Gastroesophageal sphincter (tissue), 3 donors: ENCODE measurements around the gene FGFR3.

ENCODE experiments used
- EP300 ChIP-seq: sonication (generic); formaldehyde crosslinking; IDR thresholded peaks from one replicate; pipeline ENCODE4 v1.6.1; 2017; ENCODE audit warnings: antibody characterized with exemption, mild to moderate bottlenecking
- POLR2A ChIP-seq, 2 donors: fragments of 450-650 bp; IDR thresholded peaks; one replicate each; pipeline ENCODE4 v1.6.1; 2017; ENCODE audit warnings: antibody characterized with exemption in 2 of 2, mild to moderate bottlenecking in 2 of 2, moderate library complexity in 1 of 2
- POLR2AphosphoS5 ChIP-seq: sonication (generic); formaldehyde crosslinking; IDR thresholded peaks from one replicate; pipeline ENCODE4 v1.6.1; 2017; ENCODE audit warnings: antibody characterized with exemption
- TF ChIP-seq, protein P1 (sequence below), 4 experiments: fragments of 200-600 bp in 2 of 4; fragments of 450-650 bp in 2 of 4; sonication (generic) in 1 of 4; IDR thresholded peaks; one replicate each; pipeline ENCODE4 v1.5.1; 2017 to 2019; ENCODE audit warnings: antibody characterized with exemption in 4 of 4, mild to moderate bottlenecking in 2 of 4, moderate library complexity in 2 of 4

DNA sequence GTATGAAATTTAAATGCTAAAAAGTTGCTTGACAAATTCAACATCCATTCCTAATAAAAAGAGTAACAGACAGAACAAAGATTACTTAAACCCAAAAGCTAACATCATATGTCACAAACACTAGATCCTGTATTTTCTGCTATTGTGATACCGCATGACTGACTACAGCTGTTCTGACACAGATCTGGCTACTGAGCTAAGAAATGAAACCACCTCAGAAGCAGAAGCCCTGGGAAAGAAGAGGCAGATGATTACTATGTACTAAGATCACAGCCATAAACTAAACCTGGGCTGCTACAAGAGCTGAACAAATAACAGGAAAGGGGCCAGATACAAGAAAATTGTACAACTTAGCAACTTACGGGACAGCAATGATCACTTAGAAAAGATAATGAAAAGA lies 53.5 kb downstream of the FGFR3 start:
- TF ChIP-seq, protein P1, sequence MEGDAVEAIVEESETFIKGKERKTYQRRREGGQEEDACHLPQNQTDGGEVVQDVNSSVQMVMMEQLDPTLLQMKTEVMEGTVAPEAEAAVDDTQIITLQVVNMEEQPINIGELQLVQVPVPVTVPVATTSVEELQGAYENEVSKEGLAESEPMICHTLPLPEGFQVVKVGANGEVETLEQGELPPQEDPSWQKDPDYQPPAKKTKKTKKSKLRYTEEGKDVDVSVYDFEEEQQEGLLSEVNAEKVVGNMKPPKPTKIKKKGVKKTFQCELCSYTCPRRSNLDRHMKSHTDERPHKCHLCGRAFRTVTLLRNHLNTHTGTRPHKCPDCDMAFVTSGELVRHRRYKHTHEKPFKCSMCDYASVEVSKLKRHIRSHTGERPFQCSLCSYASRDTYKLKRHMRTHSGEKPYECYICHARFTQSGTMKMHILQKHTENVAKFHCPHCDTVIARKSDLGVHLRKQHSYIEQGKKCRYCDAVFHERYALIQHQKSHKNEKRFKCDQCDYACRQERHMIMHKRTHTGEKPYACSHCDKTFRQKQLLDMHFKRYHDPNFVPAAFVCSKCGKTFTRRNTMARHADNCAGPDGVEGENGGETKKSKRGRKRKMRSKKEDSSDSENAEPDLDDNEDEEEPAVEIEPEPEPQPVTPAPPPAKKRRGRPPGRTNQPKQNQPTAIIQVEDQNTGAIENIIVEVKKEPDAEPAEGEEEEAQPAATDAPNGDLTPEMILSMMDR (IDR thresholded peaks at IDR 0.05): no peak
- no peak for TF ChIP-seq POLR2A (IDR thresholded peaks at IDR 0.05)
- no peak for TF ChIP-seq EP300
- TF ChIP-seq POLR2AphosphoS5: no peak
